ENCODE results near the gene LRCOL1.
A peak's percentile ranks its signal among the peaks of the same experiment; 100 is the strongest.

Gene LRCOL1

GRCh38 chr12:132572106-132572505, 38.3 kb downstream of the LRCOL1 start:
- H3K9me3 ChIP-seq (ENCODE audit: control insufficient read depth, low read length) = no peaks in the 10 kb centered on the region
- peaks cover 7% of the 10 kb centered on the region for H3K4me1 ChIP-seq (ENCODE audit: control insufficient read depth, insufficient read depth, low read length)
- no peaks in the 10 kb centered on the region for H3K36me3 ChIP-seq (ENCODE audit: control insufficient read depth, insufficient read depth, low read length)
- peak overlapping the region; percentile 34 for H3K9ac ChIP-seq (ENCODE audit: low read length)
- H3K4me3 ChIP-seq (ENCODE audit: low read length) = no peak overlapping the region
- no peaks in the 10 kb centered on the region for H3K27me3 ChIP-seq (ENCODE audit: control insufficient read depth, insufficient read depth, low read length)

- Histone ChIP-seq H3K4me3 (ENCODE audit: low read length) (no peak overlapping the region), H3K27me3 (ENCODE audit: control insufficient read depth, insufficient read depth, low read length) (no peaks in the 10 kb centered on the region), H3K36me3 (ENCODE audit: control insufficient read depth, insufficient read depth, low read length) (no peaks in the 10 kb centered on the region), H3K9me3 (ENCODE audit: control insufficient read depth, low read length) (no peaks in the 10 kb centered on the region), H3K9ac (ENCODE audit: low read length) (peak overlapping the region; percentile 34), H3K4me1 (ENCODE audit: control insufficient read depth, insufficient read depth, low read length) (peaks cover 7% of the 10 kb centered on the region)
Observed at GRCh38 chr12:132571598-132571997, 38.8 kb downstream of the LRCOL1 start.

DNA sequence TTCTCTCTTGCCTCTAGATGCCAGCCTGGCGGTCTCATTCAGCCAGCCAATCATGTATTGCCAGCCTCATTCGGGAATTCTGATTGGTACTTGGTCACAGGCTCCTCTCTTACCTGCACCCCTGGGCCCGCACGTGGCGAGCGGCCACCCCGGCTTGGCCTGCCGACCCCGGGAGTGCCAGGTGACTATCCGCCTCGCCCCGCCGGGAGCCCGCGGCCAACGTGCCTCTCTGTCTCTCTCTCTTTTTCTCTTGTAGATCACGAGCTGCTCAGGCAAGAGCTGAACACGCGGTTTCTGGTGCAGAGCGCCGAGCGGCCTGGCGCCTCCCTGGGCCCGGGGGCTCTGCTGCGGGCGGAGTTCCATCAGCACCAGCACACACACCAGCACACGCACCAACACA, 39.3 kb downstream of the LRCOL1 start:
- Histone ChIP-seq H3K4me1 (ENCODE audit: control insufficient read depth, insufficient read depth, low read length) (peaks cover 7% of the 10 kb centered on the region), H3K36me3 (ENCODE audit: control insufficient read depth, insufficient read depth, low read length) (no peaks in the 10 kb centered on the region), H3K4me3 (ENCODE audit: low read length) (no peak overlapping the region), H3K9me3 (ENCODE audit: control insufficient read depth, low read length) (no peaks in the 10 kb centered on the region), H3K9ac (ENCODE audit: low read length) (no peak overlapping the region), H3K27me3 (ENCODE audit: control insufficient read depth, insufficient read depth, low read length) (no peaks in the 10 kb centered on the region)

DNA sequence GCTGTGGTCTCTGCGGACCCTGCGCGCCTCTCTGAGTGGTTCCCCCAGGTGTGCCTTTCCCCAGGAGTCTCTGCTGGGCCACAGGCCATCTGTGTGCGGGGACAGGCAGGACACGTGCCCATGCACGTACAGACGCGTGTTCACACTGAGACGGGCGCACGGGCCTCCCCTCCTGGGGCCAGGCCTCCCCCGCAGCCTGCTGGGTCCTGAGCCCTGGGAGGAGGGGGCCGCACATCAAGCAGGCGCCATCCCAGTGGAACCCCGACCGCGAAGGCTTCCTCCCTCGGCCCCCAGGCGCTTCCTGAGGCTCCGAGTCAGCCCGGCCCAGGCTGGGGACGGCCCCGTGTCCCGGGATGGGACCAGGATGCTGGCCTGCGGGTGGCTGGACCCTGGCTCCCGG, 39.7 kb downstream of the LRCOL1 start:
- Histone ChIP-seq H3K9me3 (ENCODE audit: control insufficient read depth, low read length) (no peaks in the 10 kb centered on the region), H3K4me3 (ENCODE audit: low read length) (no peak overlapping the region), H3K27me3 (ENCODE audit: control insufficient read depth, insufficient read depth, low read length) (no peaks in the 10 kb centered on the region), H3K4me1 (ENCODE audit: control insufficient read depth, insufficient read depth, low read length) (peaks cover 7% of the 10 kb centered on the region), H3K36me3 (ENCODE audit: control insufficient read depth, insufficient read depth, low read length) (no peaks in the 10 kb centered on the region), H3K9ac (ENCODE audit: low read length) (no peak overlapping the region)

- no peak overlapping the region for H3K9ac ChIP-seq (ENCODE audit: low read length)
- no peaks in the 10 kb centered on the region for H3K36me3 ChIP-seq (ENCODE audit: control insufficient read depth, insufficient read depth, low read length)
- H3K27me3 ChIP-seq (ENCODE audit: control insufficient read depth, insufficient read depth, low read length) = no peaks in the 10 kb centered on the region
- no peak overlapping the region for H3K4me3 ChIP-seq (ENCODE audit: low read length)
- peaks cover 7% of the 10 kb centered on the region for H3K4me1 ChIP-seq (ENCODE audit: control insufficient read depth, insufficient read depth, low read length)
- no peaks in the 10 kb centered on the region for H3K9me3 ChIP-seq (ENCODE audit: control insufficient read depth, low read length)
Observed at GRCh38 chr12:132569856-132570480, 40.4 kb downstream of the LRCOL1 start.

- Histone ChIP-seq H3K9ac (ENCODE audit: low read length) (no peak overlapping the region), H3K36me3 (ENCODE audit: control insufficient read depth, insufficient read depth, low read length) (no peaks in the 10 kb centered on the region), H3K9me3 (ENCODE audit: control insufficient read depth, low read length) (no peaks in the 10 kb centered on the region), H3K4me1 (ENCODE audit: control insufficient read depth, insufficient read depth, low read length) (peaks cover 7% of the 10 kb centered on the region), H3K27me3 (ENCODE audit: control insufficient read depth, insufficient read depth, low read length) (no peaks in the 10 kb centered on the region), H3K4me3 (ENCODE audit: low read length) (no peak overlapping the region)
Observed at GRCh38 chr12:132568826-132569480, 41.4 kb downstream of the LRCOL1 start.

- no peak overlapping the region for H3K4me3 ChIP-seq (ENCODE audit: low read length)
- H3K9ac ChIP-seq (ENCODE audit: low read length) = no peak overlapping the region
- no peaks in the 10 kb centered on the region for H3K9me3 ChIP-seq (ENCODE audit: control insufficient read depth, low read length)
- peaks cover 7% of the 10 kb centered on the region for H3K4me1 ChIP-seq (ENCODE audit: control insufficient read depth, insufficient read depth, low read length)
- H3K27me3 ChIP-seq (ENCODE audit: control insufficient read depth, insufficient read depth, low read length) = no peaks in the 10 kb centered on the region
- no peaks in the 10 kb centered on the region for H3K36me3 ChIP-seq (ENCODE audit: control insufficient read depth, insufficient read depth, low read length)
Observed at GRCh38 chr12:132568301-132568700, 42.1 kb downstream of the LRCOL1 start.

GRCh38 chr12:132566516-132567131, 43.8 kb downstream of the LRCOL1 start:
- peaks cover 10% of the 10 kb centered on the region for H3K4me1 ChIP-seq (ENCODE audit: control insufficient read depth, insufficient read depth, low read length)
- no peaks in the 10 kb centered on the region for H3K27me3 ChIP-seq (ENCODE audit: control insufficient read depth, insufficient read depth, low read length)
- H3K9ac ChIP-seq (ENCODE audit: low read length) = no peak overlapping the region
- H3K4me3 ChIP-seq (ENCODE audit: low read length) = no peak overlapping the region
- H3K9me3 ChIP-seq (ENCODE audit: control insufficient read depth, low read length) = no peaks in the 10 kb centered on the region
- no peaks in the 10 kb centered on the region for H3K36me3 ChIP-seq (ENCODE audit: control insufficient read depth, insufficient read depth, low read length)

- Histone ChIP-seq H3K4me1 (ENCODE audit: control insufficient read depth, insufficient read depth, low read length) (peaks cover 21% of the 10 kb centered on the region), H3K27me3 (ENCODE audit: control insufficient read depth, insufficient read depth, low read length) (no peaks in the 10 kb centered on the region), H3K9me3 (ENCODE audit: control insufficient read depth, low read length) (no peaks in the 10 kb centered on the region), H3K4me3 (ENCODE audit: low read length) (no peak overlapping the region), H3K36me3 (ENCODE audit: control insufficient read depth, insufficient read depth, low read length) (no peaks in the 10 kb centered on the region), H3K9ac (ENCODE audit: low read length) (no peak overlapping the region)
Observed at GRCh38 chr12:132565365-132565764, 45.0 kb downstream of the LRCOL1 start.

DNA sequence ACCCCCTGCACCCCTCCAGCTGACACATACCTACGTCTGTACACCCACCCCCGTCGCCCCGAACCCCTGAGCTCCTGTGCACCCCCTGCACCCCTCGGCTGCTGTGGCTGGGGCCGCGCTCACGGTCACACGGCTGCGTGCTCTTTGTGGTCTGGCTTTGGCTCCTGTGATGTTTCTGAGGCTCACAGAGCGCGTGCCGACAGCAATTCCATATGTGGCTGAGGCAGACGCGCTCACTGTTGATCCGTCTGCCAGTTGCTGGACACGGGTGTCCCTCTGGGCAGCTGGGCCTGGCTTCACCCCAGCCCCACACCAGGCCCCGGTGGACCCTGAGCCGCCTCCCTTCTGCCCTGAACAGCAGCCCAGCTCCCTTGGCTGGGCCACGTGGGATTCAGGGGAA, 46.5 kb downstream of the LRCOL1 start:
- Histone ChIP-seq H3K36me3 (ENCODE audit: control insufficient read depth, insufficient read depth, low read length) (no peaks in the 10 kb centered on the region), H3K4me1 (ENCODE audit: control insufficient read depth, insufficient read depth, low read length) (peaks cover 27% of the 10 kb centered on the region), H3K9ac (ENCODE audit: low read length) (no peak overlapping the region), H3K9me3 (ENCODE audit: control insufficient read depth, low read length) (no peaks in the 10 kb centered on the region), H3K4me3 (ENCODE audit: low read length) (no peak overlapping the region), H3K27me3 (ENCODE audit: control insufficient read depth, insufficient read depth, low read length) (no peaks in the 10 kb centered on the region)

DNA sequence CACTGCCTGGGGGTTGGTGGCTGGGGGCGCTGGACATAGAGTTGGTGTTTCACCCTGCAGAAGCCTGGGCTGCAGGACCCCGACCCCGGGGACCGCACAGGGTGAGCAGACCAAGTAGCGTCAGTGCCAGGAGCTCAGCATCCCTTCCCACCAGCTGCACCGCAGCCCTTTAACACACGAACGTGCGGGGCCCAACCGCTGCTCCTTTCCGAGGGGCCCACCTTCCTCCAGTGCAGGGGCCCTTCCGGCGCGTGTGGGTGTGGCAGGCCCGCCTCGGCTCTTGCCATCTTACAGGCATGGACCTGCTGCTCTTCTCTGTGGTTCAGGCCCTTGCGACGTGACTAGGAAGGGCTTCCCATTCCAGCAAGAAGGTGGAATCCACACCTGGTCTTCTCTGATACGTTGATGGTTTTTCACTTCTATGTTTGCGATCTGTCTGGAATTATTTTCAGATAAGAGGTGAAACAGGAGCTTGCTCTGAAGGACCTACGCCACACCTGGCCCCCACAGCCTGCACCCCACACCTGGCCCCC, 47.8 kb downstream of the LRCOL1 start:
- H3K4me3 ChIP-seq (ENCODE audit: low read length) = no peak overlapping the region
- no peaks in the 10 kb centered on the region for H3K9me3 ChIP-seq (ENCODE audit: control insufficient read depth, low read length)
- H3K9ac ChIP-seq (ENCODE audit: low read length) = no peak overlapping the region
- H3K36me3 ChIP-seq (ENCODE audit: control insufficient read depth, insufficient read depth, low read length) = no peaks in the 10 kb centered on the region
- H3K4me1 ChIP-seq (ENCODE audit: control insufficient read depth, insufficient read depth, low read length) = peaks cover 27% of the 10 kb centered on the region
- H3K27me3 ChIP-seq (ENCODE audit: control insufficient read depth, insufficient read depth, low read length) = no peaks in the 10 kb centered on the region

GRCh38 chr12:132561427-132562156, 48.8 kb downstream of the LRCOL1 start:
- no peak overlapping the region for H3K4me3 ChIP-seq (ENCODE audit: low read length)
- H3K4me1 ChIP-seq (ENCODE audit: control insufficient read depth, insufficient read depth, low read length) = peaks cover 27% of the 10 kb centered on the region
- H3K9me3 ChIP-seq (ENCODE audit: control insufficient read depth, low read length) = no peaks in the 10 kb centered on the region
- no peaks in the 10 kb centered on the region for H3K27me3 ChIP-seq (ENCODE audit: control insufficient read depth, insufficient read depth, low read length)
- no peaks in the 10 kb centered on the region for H3K36me3 ChIP-seq (ENCODE audit: control insufficient read depth, insufficient read depth, low read length)
- H3K9ac ChIP-seq (ENCODE audit: low read length) = no peak overlapping the region
